Measurements from ENCODE around the gene DMBX1. TPM values are rescaled to one million over a fixed set of nuclear protein-coding genes. Genes with fewer than 3 reads are reported as not detected.

DMBX1 gene
- total RNA-seq, 5 donors from 2014 or later (not counting 1 experiment from before 2014, with no cell fraction given): not detected

DNA sequence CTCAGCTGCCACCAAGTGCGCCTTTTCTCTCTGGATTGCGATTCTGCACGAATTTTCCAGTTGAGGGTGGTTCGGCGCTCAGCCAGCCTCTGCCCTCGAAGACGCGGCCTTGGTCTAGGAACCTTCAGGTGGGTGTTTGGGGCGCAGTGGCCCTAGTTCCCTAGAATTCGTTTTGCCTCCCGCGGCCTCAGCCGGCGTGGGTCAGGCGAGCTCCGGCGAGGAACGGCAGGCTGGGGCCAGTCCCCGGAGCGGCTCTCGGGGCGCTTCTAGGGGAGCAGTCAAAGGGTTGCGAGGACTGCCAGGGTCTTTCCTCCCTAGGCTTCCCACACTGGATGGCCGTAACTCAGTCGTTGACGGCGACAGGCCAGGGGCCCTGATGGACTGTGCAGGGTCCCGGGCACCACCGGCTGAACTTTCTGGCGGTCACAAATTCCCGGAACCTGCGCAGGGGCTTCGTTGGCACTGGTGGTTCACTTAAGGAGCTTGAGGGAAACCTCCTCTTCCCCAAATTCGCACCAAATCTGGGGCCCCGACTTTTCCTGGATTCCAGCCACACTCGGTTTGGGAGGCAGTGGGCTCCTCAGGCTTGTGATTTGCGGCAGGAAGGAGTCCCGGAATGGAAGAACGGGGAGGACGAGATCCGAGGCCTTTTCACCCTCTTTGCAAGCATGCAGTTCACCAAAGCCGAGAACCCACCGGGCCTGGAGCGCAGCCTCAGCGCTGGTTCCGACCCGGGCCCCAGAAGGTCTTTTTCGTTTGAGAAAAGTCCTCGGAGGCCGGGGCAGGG lies 1.2 kb downstream of the DMBX1 start:
- no peaks in the 10 kb centered on the region for H3K9me3 Mint-ChIP-seq
- Histone ChIP-seq H3K27me3 (replicated peaks in 1 of 2; ENCODE audit: control insufficient read depth in 2 of 2, extremely low read depth in 1 of 2, insufficient read depth in 2 of 2, low read length in 1 of 2) (peaks cover 33 to 95% of the 10 kb centered on the region in 2 experiments), H3K36me3 (ENCODE audit: control insufficient read depth in 2 of 2, extremely low read depth in 1 of 2, insufficient read depth in 1 of 2, low read length in 1 of 2) (no peaks in the 10 kb centered on the region), H3K4me3 (ENCODE audit: control insufficient read depth in 1 of 2, extremely low read depth in 1 of 2, low read length in 1 of 2) (no peak overlapping the region), H3K9me3 (no peaks in the 10 kb centered on the region), H3K4me1 (ENCODE audit: control insufficient read depth in 1 of 2, extremely low read depth in 1 of 2, insufficient read depth in 2 of 2, low read length in 2 of 2) (peaks cover 0 to 25% of the 10 kb centered on the region in 2 experiments), H3K27ac (ENCODE audit: low read length) (no peak overlapping the region)
- no peak for DNase-seq
- POLR2A ChIA-PET: no interaction called here
- CTCF ChIA-PET: no interaction called here
- H3K27ac Mint-ChIP-seq: no peak overlapping the region
- WGBS (ENCODE audit: insufficient coverage): 8% methylated on average over 50 of the region's 50 CpGs
- no peaks in the 10 kb centered on the region for H3K36me3 Mint-ChIP-seq
- peaks cover 60 to 90% of the 10 kb centered on the region in 2 donors for H3K27me3 Mint-ChIP-seq
- peak overlapping the region in 1 of 3 donors; percentile 90 for H3K4me3 Mint-ChIP-seq
- H3K4me1 Mint-ChIP-seq: peaks cover 20 to 24% (median 21%) of the 10 kb centered on the region in 3 donors
- no peak for ATAC-seq (replicated peaks in 1 of 4)

DNA sequence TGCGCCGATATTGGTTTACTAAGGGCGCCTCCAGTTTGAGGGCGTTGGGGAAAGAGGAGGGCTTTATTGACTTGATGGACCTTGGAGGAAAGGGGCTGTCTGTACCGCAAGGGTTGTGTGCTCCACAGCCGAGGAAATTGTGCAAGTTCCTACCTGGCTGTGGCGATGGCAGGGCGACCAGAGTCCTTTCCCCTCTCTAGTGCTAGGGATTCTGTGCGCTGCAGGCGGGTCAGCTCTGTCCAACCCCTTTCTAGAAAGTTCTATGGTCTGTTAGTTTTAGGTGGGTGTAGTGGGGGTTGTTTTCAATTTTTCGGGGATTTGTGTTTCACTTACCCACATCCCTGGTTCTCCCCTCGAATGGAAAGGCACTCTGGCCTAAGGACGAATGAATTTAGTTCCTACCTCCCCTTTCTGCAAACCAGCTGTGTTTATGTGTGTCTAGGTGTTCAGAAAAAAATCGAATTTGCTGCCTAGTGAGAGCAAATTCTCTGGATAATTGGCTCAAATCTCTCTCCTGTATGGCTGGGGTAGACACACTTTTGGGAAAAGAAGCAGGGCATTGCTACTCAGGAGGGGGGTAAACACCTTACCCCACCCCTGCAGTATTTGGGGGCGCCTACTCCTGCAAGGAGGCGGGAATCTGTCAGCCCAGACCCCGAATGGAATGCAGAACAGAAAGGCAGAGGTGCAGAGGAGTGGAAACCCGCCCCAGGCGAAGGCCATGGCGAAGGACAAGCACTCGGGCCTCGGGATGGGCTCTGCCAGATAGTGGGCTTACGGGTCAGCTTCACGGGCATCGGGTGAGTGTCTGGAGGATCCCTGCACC lies 2.0 kb downstream of the DMBX1 start:
- ChIA-PET CTCF (no interaction called here), POLR2A (no interaction called here)
- Histone ChIP-seq H3K4me3 (ENCODE audit: control insufficient read depth in 1 of 2, extremely low read depth in 1 of 2, low read length in 1 of 2) (no peak overlapping the region), H3K27me3 (replicated peaks in 1 of 2; ENCODE audit: control insufficient read depth in 2 of 2, extremely low read depth in 1 of 2, insufficient read depth in 2 of 2, low read length in 1 of 2) (peaks cover 28 to 93% of the 10 kb centered on the region in 2 experiments), H3K9me3 (no peaks in the 10 kb centered on the region), H3K4me1 (ENCODE audit: control insufficient read depth in 1 of 2, extremely low read depth in 1 of 2, insufficient read depth in 2 of 2, low read length in 2 of 2) (peaks cover 0 to 24% of the 10 kb centered on the region in 2 experiments), H3K36me3 (ENCODE audit: control insufficient read depth in 2 of 2, extremely low read depth in 1 of 2, insufficient read depth in 1 of 2, low read length in 1 of 2) (no peaks in the 10 kb centered on the region), H3K27ac (ENCODE audit: low read length) (no peak overlapping the region)
- peaks cover 20 to 21% (median 20%) of the 10 kb centered on the region in 3 donors for H3K4me1 Mint-ChIP-seq
- peaks cover 55 to 88% of the 10 kb centered on the region in 2 donors for H3K27me3 Mint-ChIP-seq
- no peaks in the 10 kb centered on the region for H3K9me3 Mint-ChIP-seq
- ATAC-seq (replicated peaks in 1 of 4) (no peak), DNase-seq (no peak)
- H3K27ac Mint-ChIP-seq: no peak overlapping the region
- no peaks in the 10 kb centered on the region for H3K36me3 Mint-ChIP-seq
- H3K4me3 Mint-ChIP-seq: no peak overlapping the region
- WGBS (ENCODE audit: insufficient coverage): 25% methylated on average over 14 of the region's 25 CpGs

DNA sequence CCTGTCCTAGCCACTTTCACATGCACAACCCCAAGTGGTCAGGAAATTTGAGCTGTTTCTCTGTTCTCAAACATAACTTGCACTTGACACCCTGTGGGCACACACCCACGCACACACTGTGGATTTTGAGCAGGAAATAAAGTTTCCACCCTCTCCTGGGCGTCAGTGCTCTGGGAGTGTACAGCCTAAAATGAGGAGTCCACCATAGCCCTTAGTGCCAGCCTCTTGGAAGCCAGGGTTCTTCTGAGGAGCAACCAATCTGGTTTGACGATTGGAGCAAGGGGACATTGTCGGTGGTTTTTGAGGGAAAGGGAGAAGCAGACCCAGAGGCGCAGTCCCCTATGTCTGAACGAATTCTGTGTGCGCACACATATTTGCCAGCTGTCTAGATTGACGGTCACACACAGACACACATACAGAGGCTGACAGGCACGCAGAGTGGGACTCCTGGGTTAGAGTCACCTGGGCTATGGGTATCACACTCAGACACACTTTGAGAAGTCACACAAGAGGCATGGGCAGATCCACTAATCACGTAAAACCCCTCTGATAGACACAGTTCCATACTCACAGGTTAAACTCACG lies 2.7 kb downstream of the DMBX1 start:
- Histone ChIP-seq H3K4me3 (ENCODE audit: control insufficient read depth in 1 of 2, extremely low read depth in 1 of 2, low read length in 1 of 2) (no peak overlapping the region), H3K36me3 (ENCODE audit: control insufficient read depth in 2 of 2, extremely low read depth in 1 of 2, insufficient read depth in 1 of 2, low read length in 1 of 2) (no peaks in the 10 kb centered on the region), H3K27ac (ENCODE audit: low read length) (no peak overlapping the region), H3K27me3 (replicated peaks in 1 of 2; ENCODE audit: control insufficient read depth in 2 of 2, extremely low read depth in 1 of 2, insufficient read depth in 2 of 2, low read length in 1 of 2) (peaks cover 24 to 89% of the 10 kb centered on the region in 2 experiments), H3K9me3 (no peaks in the 10 kb centered on the region), H3K4me1 (ENCODE audit: control insufficient read depth in 1 of 2, extremely low read depth in 1 of 2, insufficient read depth in 2 of 2, low read length in 2 of 2) (peaks cover 0 to 24% of the 10 kb centered on the region in 2 experiments)
- no peak for DNase-seq
- Mint-ChIP-seq H3K27me3 (peaks cover 57 to 87% of the 10 kb centered on the region in 2 donors), H3K9me3 (no peaks in the 10 kb centered on the region), H3K36me3 (no peaks in the 10 kb centered on the region), H3K4me1 (peaks cover 20 to 21% (median 20%) of the 10 kb centered on the region in 3 donors), H3K27ac (no peak overlapping the region), H3K4me3 (no peak overlapping the region)
- WGBS (ENCODE audit: insufficient coverage): 24% methylated on average over 10 of the region's 11 CpGs
- ChIA-PET POLR2A (no interaction called here), CTCF (no interaction called here)
- no peak for ATAC-seq (replicated peaks in 1 of 4)

DNA sequence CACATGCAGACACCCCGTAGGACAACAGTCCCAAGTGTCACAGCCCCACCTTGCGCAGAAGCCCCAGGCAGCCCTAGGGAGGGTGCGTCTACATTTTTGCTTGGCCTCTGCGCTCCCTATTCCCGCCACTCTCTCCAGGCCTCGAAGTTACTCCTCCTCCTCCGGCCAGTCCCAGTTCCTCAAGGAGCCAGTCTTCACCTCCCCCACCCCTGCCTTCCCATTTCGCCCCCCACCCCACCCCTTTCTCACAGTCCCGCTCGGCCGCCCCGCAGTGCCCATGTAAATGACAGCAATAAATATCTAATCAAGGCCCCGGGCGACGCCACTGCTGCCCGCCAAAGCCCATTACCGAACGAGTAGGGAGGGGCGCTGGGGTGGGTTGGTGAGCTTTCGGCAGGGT lies 3.2 kb downstream of the DMBX1 start:
- ChIA-PET POLR2A (no interaction called here), CTCF (no interaction called here)
- Mint-ChIP-seq H3K36me3 (no peaks in the 10 kb centered on the region), H3K9me3 (no peaks in the 10 kb centered on the region), H3K4me3 (no peak overlapping the region), H3K27me3 (peaks cover 58 to 82% of the 10 kb centered on the region in 2 donors), H3K4me1 (peaks cover 20 to 21% (median 20%) of the 10 kb centered on the region in 3 donors), H3K27ac (no peak overlapping the region)
- DNase-seq (no peak), ATAC-seq (replicated peaks in 1 of 4) (no peak)
- H3K27ac ChIP-seq (ENCODE audit: low read length): no peak overlapping the region
- H3K27me3 ChIP-seq (replicated peaks in 1 of 2; ENCODE audit: control insufficient read depth in 2 of 2, extremely low read depth in 1 of 2, insufficient read depth in 2 of 2, low read length in 1 of 2): peaks cover 24 to 86% of the 10 kb centered on the region in 2 experiments
- no peaks in the 10 kb centered on the region for H3K9me3 ChIP-seq
- no peaks in the 10 kb centered on the region for H3K36me3 ChIP-seq (ENCODE audit: control insufficient read depth in 2 of 2, extremely low read depth in 1 of 2, insufficient read depth in 1 of 2, low read length in 1 of 2)
- 26% methylated on average over 12 of the region's 20 CpGs for WGBS (ENCODE audit: insufficient coverage)
- peaks cover 0 to 24% of the 10 kb centered on the region in 2 experiments for H3K4me1 ChIP-seq (ENCODE audit: control insufficient read depth in 1 of 2, extremely low read depth in 1 of 2, insufficient read depth in 2 of 2, low read length in 2 of 2)
- no peak overlapping the region for H3K4me3 ChIP-seq (ENCODE audit: control insufficient read depth in 1 of 2, extremely low read depth in 1 of 2, low read length in 1 of 2)

DNA sequence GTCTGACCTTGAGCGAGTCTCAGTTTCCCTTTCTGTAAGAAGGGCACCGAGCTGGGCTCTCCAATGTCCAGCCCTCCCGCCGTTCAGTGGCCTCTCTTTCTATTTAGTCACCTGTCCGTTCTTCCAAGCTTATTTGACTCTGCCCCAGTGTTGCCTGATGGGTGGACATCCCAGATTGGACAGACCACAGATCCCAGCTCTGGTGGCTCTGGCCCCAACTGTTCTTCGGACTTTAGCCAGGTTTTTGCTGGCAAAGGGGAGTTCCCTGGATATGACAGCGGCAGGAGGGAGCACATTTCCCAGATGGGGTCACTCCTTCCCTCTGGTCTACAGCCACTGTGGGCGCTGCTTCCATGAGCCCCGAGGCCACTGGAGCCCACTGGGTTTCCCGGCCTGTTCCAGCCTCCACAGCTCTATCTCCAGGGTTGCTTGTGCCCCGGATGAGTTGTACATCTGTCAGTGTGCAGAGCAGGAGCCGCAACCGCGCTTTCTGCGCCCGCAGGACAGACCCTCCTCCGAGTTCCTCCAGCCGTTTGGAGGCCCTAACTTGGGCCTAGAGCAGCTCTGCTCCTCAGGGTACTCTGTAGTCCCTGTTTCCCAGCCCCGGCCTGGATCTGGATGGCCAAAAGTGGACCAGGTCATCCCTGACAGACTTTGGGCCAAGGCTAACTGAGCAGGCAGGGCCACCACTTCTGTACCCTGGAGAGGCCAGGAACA lies 3.8 kb downstream of the DMBX1 start:
- ChIA-PET POLR2A (no interaction called here), CTCF (no interaction called here)
- WGBS (ENCODE audit: insufficient coverage): 28% methylated on average over 19 of the region's 19 CpGs
- no peak for DNase-seq
- no peak for ATAC-seq (replicated peaks in 1 of 4)
- Mint-ChIP-seq H3K36me3 (no peaks in the 10 kb centered on the region), H3K4me1 (peaks cover 17 to 19% (median 18%) of the 10 kb centered on the region in 3 donors), H3K9me3 (no peaks in the 10 kb centered on the region), H3K27ac (no peak overlapping the region), H3K27me3 (peaks cover 55 to 80% of the 10 kb centered on the region in 2 donors), H3K4me3 (no peak overlapping the region)
- H3K27me3 ChIP-seq (replicated peaks in 1 of 2; ENCODE audit: control insufficient read depth in 2 of 2, extremely low read depth in 1 of 2, insufficient read depth in 2 of 2, low read length in 1 of 2): peaks cover 23 to 82% of the 10 kb centered on the region in 2 experiments
- H3K9me3 ChIP-seq: no peaks in the 10 kb centered on the region
- peaks cover 0 to 24% of the 10 kb centered on the region in 2 experiments for H3K4me1 ChIP-seq (ENCODE audit: control insufficient read depth in 1 of 2, extremely low read depth in 1 of 2, insufficient read depth in 2 of 2, low read length in 2 of 2)
- no peaks in the 10 kb centered on the region for H3K36me3 ChIP-seq (ENCODE audit: control insufficient read depth in 2 of 2, extremely low read depth in 1 of 2, insufficient read depth in 1 of 2, low read length in 1 of 2)
- H3K4me3 ChIP-seq (ENCODE audit: control insufficient read depth in 1 of 2, extremely low read depth in 1 of 2, low read length in 1 of 2): no peak overlapping the region
- H3K27ac ChIP-seq (ENCODE audit: low read length): no peak overlapping the region

DNA sequence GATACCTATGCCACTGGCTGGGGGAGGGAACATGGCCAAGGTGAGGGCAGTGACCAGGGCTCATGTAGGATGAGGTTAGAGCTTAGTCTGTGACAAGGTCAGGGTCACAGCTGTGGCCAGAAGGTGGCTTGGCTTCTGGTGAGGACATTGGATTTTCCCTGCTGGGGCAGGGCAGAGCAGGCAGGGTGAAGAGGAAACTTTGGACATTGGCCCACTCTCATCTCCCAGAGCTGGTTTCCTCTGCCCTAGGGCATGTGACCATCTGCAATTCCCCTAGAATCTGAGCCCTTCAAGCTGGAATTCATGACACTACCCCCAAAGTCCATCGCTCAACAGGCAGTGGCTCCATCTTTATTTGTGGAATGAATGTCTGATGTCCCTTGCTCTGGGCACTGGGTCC lies 5.3 kb downstream of the DMBX1 start:
- no peak overlapping the region for H3K27ac ChIP-seq (ENCODE audit: low read length)
- no peaks in the 10 kb centered on the region for H3K36me3 Mint-ChIP-seq
- CTCF ChIA-PET: no interaction called here
- H3K4me1 Mint-ChIP-seq: peaks cover 5 to 6% (median 5%) of the 10 kb centered on the region in 3 donors
- H3K9me3 Mint-ChIP-seq: no peaks in the 10 kb centered on the region
- no peak overlapping the region for H3K4me3 Mint-ChIP-seq
- no peaks in the 10 kb centered on the region for H3K36me3 ChIP-seq (ENCODE audit: control insufficient read depth in 2 of 2, extremely low read depth in 1 of 2, insufficient read depth in 1 of 2, low read length in 1 of 2)
- no CpG with 5 or more reads among the region's 1 CpG for WGBS (ENCODE audit: insufficient coverage)
- DNase-seq (no peak), ATAC-seq (replicated peaks in 1 of 4) (no peak)
- no peak overlapping the region for H3K27ac Mint-ChIP-seq
- POLR2A ChIA-PET: no interaction called here
- H3K9me3 ChIP-seq: no peaks in the 10 kb centered on the region
- peaks cover 0 to 11% of the 10 kb centered on the region in 2 experiments for H3K4me1 ChIP-seq (ENCODE audit: control insufficient read depth in 1 of 2, extremely low read depth in 1 of 2, insufficient read depth in 2 of 2, low read length in 2 of 2)
- H3K4me3 ChIP-seq (ENCODE audit: control insufficient read depth in 1 of 2, extremely low read depth in 1 of 2, low read length in 1 of 2): no peak overlapping the region
- H3K27me3 Mint-ChIP-seq: peaks cover 47 to 72% of the 10 kb centered on the region in 2 donors
- peaks cover 23 to 71% of the 10 kb centered on the region in 2 experiments for H3K27me3 ChIP-seq (replicated peaks in 1 of 2; ENCODE audit: control insufficient read depth in 2 of 2, extremely low read depth in 1 of 2, insufficient read depth in 2 of 2, low read length in 1 of 2)

Data from T-cell (primary cell).